Activated naive CD4-positive, alpha-beta T cell treated with anti-CD3 and anti-CD28 coated beads, Interleukin-2, amount 50 U/mL, for 72 hours (primary cell): ENCODE measurements around the gene LAMTOR5. TPM values are rescaled to one million over a fixed set of nuclear protein-coding genes. Genes with fewer than 3 reads are reported as not detected.
A peak's percentile ranks its signal among the peaks of the same experiment; 100 is the strongest.
"Not testable (repeated sequence)": the region's sequence is repeated elsewhere in the genome, so short reads cannot be mapped to it uniquely, and the experiment has no call there.

ENCODE experiments used
- ATAC-seq, 2 donors: fragments of 150-1000 bp; cut with Tn5 transposase; 2 replicates each; pipeline ENCODE4 v1.10.0; 2021; ENCODE audit warnings: mild to moderate bottlenecking in 2 of 2, moderate library complexity in 2 of 2
- DNase-seq, 2 donors: peaks; one replicate each; pipeline ENCODE4 v3.0.0; 2021 to 2022; ENCODE audit warnings: low spot score in 2 of 2
- H3K27ac Mint-ChIP-seq, 2 donors: one replicate each; pipeline ENCODE4 v1.8.0; 2022; ENCODE audit warnings: mild to moderate bottlenecking in 2 of 2, mixed read lengths in 2 of 2
- H3K36me3 Mint-ChIP-seq, 2 donors: one replicate each; pipeline ENCODE4 v1.8.0; 2022; ENCODE audit warnings: mixed read lengths in 2 of 2
- H3K9me3 Mint-ChIP-seq, 2 donors: one replicate each; pipeline ENCODE4 v1.8.0; 2022; ENCODE audit warnings: mixed read lengths in 2 of 2
- total RNA-seq, 2 donors: library from RNA; stranded (reverse); gene quantifications; one replicate each; pipeline ENCODE4 v1.2.3, GENCODE V29; 2022

LAMTOR5 gene
- total RNA-seq, 2 donors from 2014 or later, result 146 to 180 TPM

DNA sequence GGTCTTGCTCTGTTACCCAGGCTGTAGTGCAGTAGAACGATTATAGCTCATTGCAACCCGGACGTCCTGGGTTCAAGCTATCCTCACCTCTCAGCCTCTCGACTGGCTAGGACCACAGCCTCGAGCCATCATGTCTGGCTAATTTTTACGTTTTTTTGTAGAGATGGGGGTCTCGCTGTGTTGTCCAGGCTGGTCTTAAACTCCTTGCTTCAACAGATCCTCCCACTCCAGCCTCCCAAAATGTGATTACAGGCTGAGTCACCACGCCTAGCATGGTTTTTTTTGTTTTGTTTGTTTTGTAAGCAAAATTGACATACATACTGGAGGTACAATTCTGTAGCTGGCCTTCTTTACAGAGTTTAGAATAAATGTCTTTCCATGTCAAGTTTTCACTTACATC lies 994 bp upstream of the LAMTOR5 start:
- DNase-seq (no peak), ATAC-seq (no peak)
- H3K27ac Mint-ChIP-seq, result peak overlapping the region; percentile 50 to 99
- H3K36me3 Mint-ChIP-seq, result peaks cover 10 to 11% of the 10 kb centered on the region in 2 donors
- no peaks in the 10 kb centered on the region for H3K9me3 Mint-ChIP-seq

DNA sequence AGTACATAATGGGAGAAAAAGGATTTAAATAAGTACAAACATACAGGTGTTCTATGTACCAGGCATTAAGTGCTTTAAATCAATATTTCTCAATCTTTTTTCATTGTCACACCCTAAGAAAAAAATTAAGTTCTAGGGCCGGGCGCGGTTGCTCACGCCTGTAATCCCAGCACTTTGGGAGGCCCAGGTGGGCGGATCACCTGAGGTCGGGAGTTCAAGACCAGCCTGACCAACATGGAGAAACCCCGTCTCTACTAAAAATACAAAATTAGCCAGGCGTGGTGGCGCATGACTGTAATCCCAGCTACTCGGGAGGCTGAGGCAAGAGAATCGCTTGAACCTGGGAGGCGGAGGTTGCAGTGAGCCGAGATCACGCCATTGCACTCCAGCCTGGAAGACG lies 1.1 kb downstream of the LAMTOR5 start:
- peak overlapping the region; percentile 99 to 100 for H3K27ac Mint-ChIP-seq
- H3K9me3 Mint-ChIP-seq, DNase-seq, ATAC-seq: not testable (repeated sequence)
- H3K36me3 Mint-ChIP-seq, result peaks cover 10 to 11% of the 10 kb centered on the region in 2 donors

DNA sequence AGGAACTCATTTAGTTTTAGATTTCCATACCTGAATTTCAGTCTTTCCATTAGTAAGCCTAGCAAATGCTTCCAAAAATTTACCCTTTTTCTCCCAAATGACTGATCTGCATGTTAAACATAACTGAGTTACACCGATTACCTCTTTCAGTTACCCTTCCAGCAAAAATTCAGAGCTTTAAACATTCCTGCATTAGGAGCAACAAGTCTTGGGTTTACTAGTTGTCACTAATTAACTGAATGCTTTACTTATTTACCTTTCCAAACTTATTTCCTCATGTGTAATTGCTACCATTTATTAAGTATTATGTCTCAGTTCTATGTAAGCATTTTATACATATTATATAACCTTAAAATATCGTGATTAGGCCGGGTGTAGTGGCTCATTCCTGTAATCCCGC lies 3.1 kb downstream of the LAMTOR5 start:
- Mint-ChIP-seq H3K27ac (no peak overlapping the region), H3K9me3 (no peaks in the 10 kb centered on the region), H3K36me3 (peaks cover 10 to 11% of the 10 kb centered on the region in 2 donors)
- no peak for ATAC-seq
- no peak for DNase-seq

DNA sequence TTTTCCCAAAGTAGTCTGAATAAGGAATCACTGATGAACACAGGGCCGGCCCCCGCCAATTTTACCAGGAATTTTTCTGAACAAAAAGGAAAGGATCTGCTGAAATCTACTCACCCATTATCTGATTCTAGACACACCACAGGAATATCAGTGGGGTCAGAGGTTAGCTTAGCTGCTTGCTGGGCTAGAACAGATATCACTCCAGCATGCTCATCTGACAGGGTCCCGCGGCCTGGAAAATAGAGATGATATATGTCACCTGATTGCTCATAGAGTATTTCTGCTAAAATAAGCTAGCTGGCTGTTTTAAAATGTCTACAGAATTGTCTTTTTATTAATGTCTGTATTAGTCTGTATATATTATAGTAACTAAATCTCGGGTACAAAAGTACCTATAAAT lies 3.7 kb downstream of the LAMTOR5 start:
- no peak for ATAC-seq
- H3K27ac Mint-ChIP-seq, result peak overlapping the region in 1 of 2 donors; percentile 65
- no peak for DNase-seq
- peaks cover 10 to 11% of the 10 kb centered on the region in 2 donors for H3K36me3 Mint-ChIP-seq
- H3K9me3 Mint-ChIP-seq, result no peaks in the 10 kb centered on the region

DNA sequence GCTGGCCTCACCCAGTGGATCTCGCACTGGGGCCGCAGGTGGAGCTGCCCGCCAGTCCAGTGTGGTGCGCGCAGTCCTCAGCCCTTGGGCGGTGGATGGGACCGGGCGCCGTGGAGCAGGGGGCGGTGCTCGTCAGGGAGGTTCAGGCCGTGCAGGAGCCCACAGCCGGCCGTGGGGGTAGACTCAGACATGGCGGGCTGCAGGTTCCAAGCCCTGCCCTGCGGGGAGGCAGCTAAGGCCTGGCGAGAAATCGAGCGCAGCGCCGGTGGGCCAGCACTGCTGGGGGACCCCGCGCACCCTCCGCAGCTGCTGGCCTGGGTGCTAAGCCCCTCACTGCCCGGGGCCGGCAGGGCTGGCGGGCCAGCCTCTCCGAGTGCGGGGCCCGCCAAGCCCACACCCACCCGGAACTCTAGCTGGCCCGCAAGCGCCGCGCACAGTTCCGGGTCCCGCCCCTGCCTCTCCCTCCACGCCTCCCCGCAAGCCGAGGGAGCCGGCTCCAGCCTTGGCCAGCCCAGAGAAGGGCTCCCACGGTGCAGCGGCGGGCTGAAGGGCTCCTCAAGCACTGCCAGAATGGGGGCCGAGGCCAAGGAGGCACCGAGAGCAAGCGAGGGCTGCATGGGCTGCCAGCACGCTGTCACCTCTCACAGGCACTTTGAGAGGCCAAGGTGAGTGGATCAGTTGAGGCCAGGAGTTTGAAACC lies 11.1 kb downstream of the LAMTOR5 start:
- ATAC-seq, H3K9me3 Mint-ChIP-seq, H3K36me3 Mint-ChIP-seq, H3K27ac Mint-ChIP-seq, DNase-seq: not testable (repeated sequence)

DNA sequence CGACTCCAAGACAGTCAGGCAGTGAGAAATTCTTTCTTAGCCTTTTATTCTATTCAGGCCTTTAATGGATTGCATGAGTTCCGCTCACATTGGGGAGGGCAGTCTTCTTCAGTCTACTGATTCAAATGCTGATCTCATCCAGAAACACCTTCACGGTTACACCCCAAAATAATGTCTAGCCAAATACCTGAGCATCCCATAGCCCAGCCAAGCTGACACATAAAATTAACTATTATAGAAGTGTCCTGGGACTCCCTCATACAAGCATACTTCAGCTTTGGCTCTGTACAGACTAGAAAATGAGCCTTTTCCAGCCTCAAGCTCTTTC lies 13.0 kb downstream of the LAMTOR5 start:
- H3K9me3 Mint-ChIP-seq, result no peaks in the 10 kb centered on the region
- H3K27ac Mint-ChIP-seq, result no peak overlapping the region
- H3K36me3 Mint-ChIP-seq, result peaks cover 9 to 10% of the 10 kb centered on the region in 2 donors
- no peak for DNase-seq
- no peak for ATAC-seq

DNA sequence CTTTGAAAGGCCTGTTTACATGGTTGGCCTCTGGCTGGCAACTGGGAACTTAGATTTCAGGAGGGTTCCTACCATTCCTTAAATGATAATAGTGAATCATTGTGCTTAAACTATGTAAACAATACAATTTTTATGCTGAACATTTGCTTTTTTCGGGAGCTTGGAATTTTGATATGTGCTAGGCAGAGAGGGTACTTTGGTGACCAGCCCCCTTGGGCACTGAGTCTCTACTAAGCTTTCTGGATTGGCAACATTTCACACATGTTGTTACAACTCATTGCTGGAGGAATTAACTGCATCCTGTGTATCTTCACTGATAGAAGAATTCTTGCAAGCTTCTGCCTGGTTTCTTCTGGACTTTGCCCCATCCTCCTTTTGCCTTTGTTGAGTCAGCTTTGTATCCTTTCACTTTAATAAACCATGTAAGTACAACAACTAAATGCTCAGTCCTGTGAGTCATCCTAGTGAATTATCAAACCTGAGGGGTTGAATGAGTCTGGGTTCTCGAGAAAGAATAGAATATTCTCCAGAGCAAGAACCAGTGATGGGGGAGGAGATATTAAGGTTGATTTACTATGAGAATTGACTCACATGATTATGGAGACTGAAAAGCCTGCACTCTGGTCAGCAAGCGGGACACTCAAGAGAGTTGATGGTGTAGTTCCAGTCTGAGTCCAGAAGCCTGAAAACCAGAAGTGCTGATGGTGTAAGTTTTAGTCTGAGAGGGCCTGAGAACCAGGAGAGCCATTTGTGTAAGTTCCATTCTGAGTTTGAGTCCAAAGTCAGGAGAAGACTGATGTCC lies 13.6 kb downstream of the LAMTOR5 start:
- Mint-ChIP-seq H3K9me3 (no peaks in the 10 kb centered on the region), H3K36me3 (peaks cover 9 to 10% of the 10 kb centered on the region in 2 donors), H3K27ac (no peak overlapping the region)
- peak in 1 of 2 donors; percentile 24 for ATAC-seq
- DNase-seq, result no peak

DNA sequence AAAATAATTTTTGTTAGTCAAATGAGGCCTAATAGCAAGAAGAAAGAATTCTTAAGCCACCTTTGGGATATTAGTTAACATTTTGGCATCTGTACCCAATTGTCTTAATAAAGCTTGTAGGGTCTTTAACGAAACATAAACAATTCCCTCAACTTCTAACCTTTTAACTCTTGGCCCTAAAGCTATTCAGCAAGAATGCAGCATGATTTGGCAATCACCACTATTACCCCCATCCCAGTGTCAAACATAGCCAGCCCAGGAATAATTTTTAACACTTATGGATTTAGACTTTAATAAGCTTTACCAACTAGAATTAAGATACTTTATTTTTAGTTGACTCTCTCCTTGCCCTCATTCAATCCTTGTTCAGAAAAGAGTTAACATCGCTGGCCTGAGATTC lies 14.2 kb downstream of the LAMTOR5 start:
- ATAC-seq, result no peak
- no peak overlapping the region for H3K27ac Mint-ChIP-seq
- peaks cover 9 to 10% of the 10 kb centered on the region in 2 donors for H3K36me3 Mint-ChIP-seq
- no peaks in the 10 kb centered on the region for H3K9me3 Mint-ChIP-seq
- DNase-seq, result no peak

DNA sequence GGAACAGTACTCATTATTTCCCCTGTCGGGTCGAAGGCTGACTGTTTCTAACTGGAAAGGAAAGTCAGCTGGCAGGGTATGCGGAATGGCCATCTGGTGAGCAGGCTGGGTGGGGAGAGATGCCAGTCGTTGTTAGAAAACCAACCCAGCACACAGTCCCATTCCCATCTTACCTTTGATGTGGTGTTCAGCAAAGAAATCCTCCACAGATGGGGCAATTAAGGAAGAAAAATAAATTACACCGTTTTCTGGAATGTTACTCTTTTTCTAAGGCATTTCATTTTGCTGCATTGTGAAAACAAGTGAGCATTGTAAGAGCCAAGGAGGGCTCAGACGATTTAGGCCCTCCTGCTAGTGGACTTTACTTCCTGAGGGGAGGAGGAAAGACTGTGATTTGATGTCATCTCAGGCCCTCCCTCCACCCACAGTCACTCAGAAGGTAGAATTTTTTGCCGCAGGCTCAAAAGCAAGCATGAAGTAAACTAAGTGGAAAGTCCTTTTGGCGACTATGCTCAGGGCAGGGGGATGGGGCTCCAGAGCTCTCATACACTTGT lies 16.7 kb downstream of the LAMTOR5 start, which contains the start of gene SLC16A4:
SLC16A4 (minus strand) TSS at position 335 of the 554 bp plus-strand sequence. CDS start 1,703 bp downstream, outside the sequence.
- no peak for ATAC-seq
- Mint-ChIP-seq H3K36me3 (peaks cover 7 to 13% of the 10 kb centered on the region in 2 donors), H3K9me3 (no peaks in the 10 kb centered on the region), H3K27ac (no peak within 1 kb of the TSS)
- no peak for DNase-seq

DNA sequence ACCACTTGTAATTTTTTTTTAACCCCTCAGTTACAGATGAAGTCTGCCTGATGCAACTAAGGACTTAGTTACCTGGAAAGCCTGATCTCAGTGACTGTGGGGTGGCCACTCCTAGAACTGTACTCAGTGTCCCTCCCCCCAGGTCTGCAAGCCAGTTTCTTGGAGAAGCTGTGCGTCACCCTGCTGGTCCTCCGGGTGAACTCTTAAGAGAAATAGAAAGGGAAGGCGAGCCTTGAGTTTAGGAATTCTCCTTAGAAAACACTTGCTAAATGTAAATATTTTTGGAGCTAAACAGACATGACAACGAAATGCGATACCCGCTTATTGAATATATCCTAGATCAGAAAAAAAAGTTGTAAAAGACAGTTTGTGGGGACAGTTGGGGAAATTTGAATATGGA lies 17.4 kb downstream of the LAMTOR5 start:
- Mint-ChIP-seq H3K36me3 (peaks cover 0 to 7% of the 10 kb centered on the region in 2 donors), H3K27ac (no peak overlapping the region), H3K9me3 (no peaks in the 10 kb centered on the region)
- DNase-seq (no peak), ATAC-seq (no peak)

DNA sequence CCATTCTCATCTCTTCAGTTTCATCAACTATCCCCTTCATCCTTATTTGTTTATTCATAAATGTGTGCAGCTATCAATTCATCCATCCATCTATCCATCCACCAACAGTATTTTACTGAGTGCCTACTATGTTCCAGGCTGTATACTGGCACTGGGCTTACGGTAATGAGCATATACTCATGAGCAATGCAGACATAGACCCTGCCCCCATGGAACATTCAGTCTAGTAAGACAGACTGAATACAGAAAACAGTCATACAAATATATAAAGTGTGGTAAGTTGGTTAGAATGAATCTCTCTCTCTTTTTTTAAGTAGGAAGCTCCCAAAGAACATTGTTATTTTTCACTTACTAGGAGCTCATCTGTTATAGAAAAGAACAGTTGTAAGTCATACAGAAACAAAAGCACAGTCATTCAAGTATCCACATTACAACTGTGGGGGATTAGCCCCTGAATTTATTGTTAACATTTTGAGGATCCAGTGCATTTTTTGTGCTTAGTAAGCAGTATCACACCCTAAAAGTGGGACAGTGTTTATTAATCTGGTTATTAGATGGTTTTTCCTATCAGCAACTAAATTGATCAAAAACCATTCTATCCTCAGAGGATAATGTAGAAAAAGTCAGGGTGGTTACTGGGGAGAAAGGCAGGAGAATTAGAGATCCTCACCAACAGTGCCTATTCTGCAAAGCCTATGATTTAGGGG lies 20.3 kb downstream of the LAMTOR5 start:
- no peaks in the 10 kb centered on the region for H3K9me3 Mint-ChIP-seq
- peak overlapping the region in 1 of 2 donors; percentile 59 for H3K27ac Mint-ChIP-seq
- ATAC-seq (peak; percentile 41 to 94), DNase-seq (no peak)
- H3K36me3 Mint-ChIP-seq, result peaks cover 0 to 7% of the 10 kb centered on the region in 2 donors

DNA sequence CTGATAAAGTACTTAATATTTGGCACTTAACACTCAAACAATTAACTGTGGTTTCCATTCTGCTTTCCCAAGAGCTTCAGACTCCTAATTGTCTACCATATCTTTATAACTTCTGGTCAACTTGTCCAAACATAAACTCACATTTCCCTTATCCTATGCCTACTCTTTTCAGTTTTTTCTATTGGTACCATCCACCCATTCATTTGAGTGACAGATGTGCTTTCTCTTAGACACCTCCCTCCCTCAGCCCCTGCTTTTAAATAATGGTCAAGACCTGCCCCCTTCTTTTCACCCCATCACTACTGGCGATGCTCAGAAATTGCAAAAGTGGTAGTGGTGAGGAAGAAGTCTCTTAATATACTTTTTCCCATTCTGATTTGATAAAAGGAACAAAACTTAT lies 22.1 kb downstream of the LAMTOR5 start:
- no peak for DNase-seq
- peak overlapping the region in 1 of 2 donors; percentile 9 for H3K27ac Mint-ChIP-seq
- H3K36me3 Mint-ChIP-seq, result peaks cover 0 to 7% of the 10 kb centered on the region in 2 donors
- ATAC-seq, result no peak
- H3K9me3 Mint-ChIP-seq, result no peaks in the 10 kb centered on the region

DNA sequence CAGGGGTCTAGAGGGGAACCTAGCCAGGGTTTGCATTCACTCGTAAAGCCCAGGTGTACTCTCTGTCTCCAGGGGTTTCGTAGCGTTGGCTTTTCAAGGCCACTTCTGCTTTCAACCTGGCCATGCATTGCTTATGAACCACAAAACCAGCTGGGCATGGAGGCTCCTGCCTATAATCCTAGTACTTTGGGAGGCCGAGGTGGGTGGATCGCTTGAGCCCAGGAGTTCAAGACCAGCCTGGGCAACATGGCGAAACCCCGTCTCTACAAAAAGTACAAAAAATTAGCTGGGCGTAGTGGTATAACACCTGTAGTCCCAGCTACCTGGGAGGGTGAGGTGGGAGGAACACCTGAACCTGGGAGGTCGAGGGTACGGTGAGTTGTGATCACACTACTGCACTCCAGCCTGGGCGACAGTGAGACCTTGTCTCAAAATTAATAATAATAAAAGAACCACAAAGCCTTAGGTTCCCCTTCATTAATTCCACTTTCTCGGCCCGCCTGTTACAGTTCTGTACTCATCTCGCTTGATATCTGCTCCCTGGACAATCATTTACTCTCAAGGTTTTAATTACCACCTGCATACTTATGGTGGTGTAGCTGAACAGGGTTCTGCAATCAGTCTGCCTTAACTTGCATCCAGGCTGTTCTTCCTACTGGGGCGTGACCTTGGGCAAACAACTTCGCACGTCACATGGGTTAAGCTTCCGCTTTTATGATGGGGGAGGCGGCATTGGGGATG lies 22.7 kb downstream of the LAMTOR5 start:
- no peak for ATAC-seq
- H3K9me3 Mint-ChIP-seq, result no peaks in the 10 kb centered on the region
- DNase-seq, result no peak
- H3K27ac Mint-ChIP-seq, result no peak overlapping the region
- H3K36me3 Mint-ChIP-seq, result peaks cover 0 to 11% of the 10 kb centered on the region in 2 donors

DNA sequence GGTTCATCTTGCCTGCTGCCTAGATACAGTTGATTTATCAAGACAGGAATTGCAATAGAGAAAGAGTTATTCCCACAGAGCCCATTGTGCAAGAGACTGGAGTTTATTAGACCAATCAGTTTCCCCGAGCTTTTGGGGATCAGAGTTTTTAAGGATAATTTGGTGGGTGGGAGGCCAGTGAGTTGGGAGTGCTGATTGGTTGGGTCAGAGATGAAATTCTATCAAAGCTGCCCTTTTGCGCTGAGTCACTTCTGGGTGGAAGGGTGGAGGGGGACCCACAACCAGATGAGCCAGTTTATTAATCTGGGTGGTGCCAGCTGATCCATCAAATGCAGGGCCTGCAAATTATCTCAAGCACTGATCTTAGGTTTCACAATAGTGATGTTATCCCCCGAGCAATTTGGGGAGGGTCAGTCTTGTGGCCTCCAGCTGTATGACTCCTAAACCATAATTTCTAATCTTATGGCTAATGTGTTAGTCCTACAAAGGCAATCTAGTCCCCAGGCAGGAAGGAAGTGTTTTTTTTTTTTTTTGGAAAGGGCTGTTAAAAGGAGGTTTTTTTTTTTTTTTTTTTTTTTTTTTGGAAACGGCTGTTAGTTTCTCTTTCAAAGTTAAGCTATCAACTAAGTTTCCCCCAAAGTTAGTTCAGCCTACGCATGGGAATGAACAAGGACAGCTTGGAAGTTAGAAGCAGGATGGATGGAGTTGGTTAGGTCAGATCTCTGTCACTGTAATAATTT lies 24.1 kb downstream of the LAMTOR5 start:
- no peak for ATAC-seq
- peak overlapping the region in 1 of 2 donors; percentile 52 for H3K27ac Mint-ChIP-seq
- no peak for DNase-seq
- H3K36me3 Mint-ChIP-seq, result peaks cover 0 to 19% of the 10 kb centered on the region in 2 donors
- H3K9me3 Mint-ChIP-seq, result no peaks in the 10 kb centered on the region

DNA sequence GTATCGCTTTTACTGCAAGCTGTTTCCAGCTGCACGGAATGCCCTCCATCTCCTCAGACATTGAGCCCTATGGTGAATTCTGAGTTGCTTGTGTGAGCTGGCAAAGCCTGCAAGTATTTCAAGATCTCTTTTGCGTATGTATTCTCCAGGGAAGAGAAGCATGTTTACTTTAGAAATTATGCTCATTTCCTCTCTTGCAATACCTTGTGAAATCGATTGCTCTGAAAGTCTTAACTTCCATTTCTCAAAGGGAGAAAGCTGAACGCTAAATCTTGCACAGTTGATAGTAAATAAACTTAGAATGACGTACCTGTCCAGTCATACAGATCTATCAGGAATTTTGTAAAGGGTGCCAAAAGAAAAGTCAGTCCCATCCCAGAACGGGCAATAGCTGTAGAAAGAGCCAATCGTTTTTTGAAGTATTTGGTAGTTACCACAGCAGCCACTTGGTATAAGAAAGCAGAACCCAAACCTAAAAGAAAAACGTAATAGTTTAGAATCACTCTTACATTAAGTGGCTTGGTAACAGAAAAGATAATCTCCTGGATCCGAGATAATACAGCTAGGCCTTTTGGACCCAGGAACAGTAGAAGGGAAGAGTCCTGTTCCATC lies 26.7 kb downstream of the LAMTOR5 start:
- H3K9me3 Mint-ChIP-seq, result no peaks in the 10 kb centered on the region
- H3K36me3 Mint-ChIP-seq, result peaks cover 0 to 17% of the 10 kb centered on the region in 2 donors
- DNase-seq (no peak), ATAC-seq (no peak)
- no peak overlapping the region for H3K27ac Mint-ChIP-seq
